GM21619 (cell line): ENCODE results near the gene MPPE1.

ENCODE experiments used
- ATAC-seq: cut with Tn5 transposase; IDR thresholded peaks from one replicate; pipeline ENCODE4 v1.9.1; 2021; ENCODE audit not compliant: unreplicated experiment

Gene MPPE1

DNA sequence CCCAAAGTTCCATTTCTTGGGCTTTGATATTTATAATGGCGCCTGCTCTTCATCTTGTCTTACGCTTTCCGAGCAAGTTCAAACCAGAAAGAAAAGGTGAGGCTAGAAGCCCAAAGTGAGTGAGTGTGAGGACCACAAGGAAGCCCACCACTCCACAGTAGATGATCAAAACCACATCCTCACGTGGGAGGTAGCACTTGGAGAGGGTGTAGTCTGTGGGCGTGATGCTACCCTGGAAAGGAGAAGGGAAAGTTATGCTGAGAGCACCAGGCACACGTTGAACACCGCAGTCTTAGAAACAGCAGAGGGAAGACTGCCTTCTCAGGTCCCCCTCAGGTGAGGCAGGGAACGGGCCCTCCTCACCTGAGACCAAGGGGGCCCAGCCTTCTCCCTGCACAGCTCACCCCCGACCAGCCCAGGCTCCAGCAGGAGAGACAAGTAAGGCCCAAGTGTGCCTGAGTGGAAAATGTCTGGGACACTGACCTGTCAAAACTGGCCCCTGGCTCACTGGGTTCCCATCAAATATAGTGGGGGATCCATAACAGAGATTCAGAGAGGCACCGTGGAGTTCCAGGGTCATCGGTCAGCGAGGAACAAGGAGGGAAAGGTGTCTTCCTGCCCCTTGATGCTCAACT, 23.6 kb downstream of the MPPE1 start:
- no peak for ATAC-seq

DNA sequence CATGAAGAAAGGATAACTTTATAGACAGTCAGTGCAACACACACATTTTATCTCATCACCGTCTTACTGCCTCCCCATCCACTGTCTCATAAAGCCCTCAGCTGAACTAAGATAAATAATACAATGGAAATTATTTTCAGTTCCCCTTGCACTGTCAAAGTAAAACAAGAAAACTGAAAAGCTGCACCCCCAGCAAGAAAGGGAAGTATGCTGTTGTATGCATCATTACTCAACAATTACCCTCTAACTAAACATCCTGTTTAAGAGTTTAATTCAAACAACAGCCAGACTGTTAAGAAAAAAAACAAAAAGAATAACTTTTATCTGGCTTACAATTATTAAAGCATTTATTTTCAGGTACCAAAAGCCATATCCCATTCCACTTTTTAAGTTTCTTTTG, 25.0 kb downstream of the MPPE1 start:
- peak; percentile 86 for ATAC-seq

DNA sequence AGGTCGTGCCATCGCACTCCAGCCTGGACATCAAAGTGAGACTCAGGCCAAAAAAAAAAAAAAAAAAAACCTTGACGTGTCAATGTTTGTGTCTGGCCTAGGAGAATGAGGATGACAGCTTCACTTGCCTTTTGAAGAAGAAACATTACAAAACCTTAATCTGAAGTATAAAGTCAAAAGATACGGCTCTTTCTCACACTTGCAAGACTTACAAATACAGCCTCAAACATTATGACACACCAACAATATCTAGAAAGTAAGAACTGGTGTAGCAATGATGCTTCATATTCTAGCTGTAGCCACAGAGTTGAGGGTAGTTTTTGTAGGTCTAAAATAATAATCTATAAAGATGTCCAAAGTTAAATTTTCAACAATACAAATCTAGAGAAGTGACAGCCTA, 25.5 kb downstream of the MPPE1 start:
- no peak for ATAC-seq

DNA sequence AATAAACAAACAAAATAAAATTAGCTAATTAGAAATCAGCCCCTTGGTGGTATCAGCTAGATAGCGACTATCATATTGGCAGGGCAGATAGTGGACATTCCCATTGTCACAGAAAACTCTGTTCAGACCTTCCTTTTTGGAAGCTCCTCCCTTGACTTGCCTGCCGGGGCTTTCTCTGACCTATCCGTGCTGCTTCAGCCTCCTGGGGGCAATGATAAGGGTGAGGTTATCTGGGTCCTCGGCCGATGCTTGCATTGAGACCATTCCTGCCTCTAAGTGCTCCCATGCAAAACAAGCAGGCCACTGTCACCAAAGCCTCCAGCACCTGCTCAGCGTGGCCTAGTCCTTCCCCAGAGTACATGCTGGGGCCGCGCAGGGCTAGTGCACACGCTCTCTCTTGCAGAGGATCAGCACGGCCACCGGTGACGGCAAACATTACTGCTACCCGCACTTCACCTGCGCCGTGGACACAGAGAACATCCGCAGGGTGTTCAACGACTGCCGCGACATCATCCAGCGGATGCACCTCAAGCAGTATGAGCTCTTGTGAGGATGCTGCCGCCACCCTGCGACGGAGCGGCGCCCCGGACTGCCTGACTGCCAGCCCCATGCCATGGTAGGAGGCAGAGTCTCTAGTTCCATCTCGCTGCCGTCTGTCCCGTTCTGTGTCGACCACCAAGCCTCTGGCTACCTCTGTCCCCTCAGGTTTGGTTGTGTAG, 27.4 kb downstream of the MPPE1 start:
- ATAC-seq, result no peak

DNA sequence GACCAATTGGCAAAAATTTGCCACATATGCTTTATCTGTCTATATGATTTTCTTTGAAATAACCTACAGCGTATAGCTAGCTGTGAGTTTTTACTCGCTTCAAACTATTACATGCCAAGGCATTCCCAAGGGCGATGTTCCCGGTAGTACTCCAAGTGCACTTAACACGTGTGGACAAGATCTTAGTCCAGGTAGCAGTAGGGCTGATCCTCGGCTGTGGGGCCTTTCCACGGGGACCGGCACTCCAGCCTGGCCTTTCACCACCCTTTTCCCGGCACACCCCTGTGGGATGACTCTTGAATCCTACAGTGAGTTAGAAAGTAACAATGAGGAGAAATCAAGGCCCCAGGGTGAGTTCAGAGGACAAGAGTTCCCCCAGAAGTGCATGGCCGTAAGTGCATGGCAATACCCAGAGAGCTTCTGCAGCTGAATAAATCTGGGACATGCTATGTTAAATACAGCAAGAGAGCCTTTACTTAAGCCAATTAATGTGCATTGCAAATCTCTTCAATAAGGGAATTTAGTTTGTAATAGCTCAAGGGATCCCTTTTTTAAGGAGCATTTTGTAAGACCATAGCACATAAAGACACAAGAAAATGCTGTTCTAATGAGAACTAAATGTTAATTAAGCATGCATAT, 30.5 kb downstream of the MPPE1 start:
- no peak for ATAC-seq

DNA sequence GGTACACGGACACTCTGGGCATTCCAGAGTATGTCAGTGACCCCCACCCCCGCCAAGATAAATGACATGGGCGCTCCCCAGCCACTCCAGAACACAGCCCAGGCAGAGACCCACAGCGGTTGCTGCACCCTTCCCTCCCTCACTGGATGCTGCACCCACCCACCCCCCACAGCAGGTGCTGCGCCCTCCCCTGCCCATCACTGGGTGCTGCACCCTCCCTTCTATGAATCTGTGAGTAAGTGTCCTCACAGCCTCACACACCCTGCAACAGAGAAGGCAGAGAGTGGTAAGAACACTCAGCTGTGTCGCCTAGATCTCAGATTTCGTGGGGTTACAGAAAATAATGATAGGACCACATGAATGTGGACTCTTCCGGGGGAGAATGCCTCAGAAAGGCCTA, 33.4 kb downstream of the MPPE1 start:
- ATAC-seq, result no peak

DNA sequence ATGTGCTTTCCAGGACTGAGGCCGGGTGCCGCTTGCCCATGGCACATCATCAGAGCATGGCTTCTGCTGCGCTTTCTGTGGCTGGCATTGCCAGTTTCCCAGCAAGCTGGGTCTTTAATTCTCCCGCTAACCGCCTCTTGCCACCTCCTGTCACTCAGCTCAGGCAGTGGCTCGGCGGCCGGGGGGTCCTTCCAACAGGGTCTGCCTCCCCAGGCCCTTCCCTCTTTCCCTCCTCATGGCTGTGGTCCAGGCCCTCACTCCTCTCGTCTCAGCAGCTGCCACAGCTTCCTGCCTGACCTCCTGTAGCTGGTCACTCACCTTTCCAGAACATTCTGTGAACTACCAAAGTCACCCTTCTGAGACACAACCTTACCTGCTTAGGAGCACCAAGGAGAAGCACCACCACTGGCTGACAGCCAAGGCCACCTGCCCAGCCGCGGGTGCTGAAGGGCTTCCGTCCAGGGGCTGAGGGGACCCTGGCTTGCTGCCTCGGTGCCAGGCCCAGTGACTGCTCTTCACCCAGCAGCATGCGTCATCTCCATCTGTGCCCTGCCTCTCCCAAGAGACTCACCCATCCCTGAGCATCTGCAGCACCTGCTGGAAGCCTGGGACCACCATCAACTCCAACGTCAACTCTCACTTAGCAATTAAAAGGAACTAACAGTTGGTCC, 34.3 kb downstream of the MPPE1 start:
- ATAC-seq, result no peak

DNA sequence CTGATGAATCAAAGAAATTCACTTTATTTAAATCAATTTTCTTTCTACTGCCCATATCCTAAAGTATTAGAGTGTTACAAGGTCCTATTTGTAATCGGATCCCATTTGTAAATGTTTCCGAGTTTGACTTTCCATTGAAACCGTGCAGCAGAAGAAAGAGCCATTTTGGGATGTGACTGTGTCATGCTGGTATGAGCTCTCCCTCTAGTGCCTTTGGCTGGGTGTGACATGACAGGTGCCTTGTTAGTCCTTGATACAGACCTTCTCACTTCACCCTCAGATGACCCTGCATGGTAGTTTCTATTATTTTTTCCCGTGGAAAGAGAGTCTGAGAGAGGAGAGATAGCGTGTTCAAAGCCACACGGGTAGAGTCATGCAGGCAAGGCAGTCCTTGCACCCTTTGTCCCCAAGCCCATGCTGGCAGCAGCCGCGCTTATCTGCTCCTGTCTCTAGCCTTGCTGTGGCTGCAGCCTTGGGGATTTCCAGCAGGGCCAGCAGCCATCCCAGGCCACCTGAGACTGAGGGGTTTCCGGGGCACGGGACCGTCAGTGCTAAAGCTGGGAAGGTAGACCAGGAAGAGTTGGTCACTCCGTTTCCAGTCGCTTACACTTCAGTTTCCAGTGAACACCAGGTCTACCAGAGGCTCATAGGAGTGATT, 35.5 kb downstream of the MPPE1 start:
- ATAC-seq, result no peak

DNA sequence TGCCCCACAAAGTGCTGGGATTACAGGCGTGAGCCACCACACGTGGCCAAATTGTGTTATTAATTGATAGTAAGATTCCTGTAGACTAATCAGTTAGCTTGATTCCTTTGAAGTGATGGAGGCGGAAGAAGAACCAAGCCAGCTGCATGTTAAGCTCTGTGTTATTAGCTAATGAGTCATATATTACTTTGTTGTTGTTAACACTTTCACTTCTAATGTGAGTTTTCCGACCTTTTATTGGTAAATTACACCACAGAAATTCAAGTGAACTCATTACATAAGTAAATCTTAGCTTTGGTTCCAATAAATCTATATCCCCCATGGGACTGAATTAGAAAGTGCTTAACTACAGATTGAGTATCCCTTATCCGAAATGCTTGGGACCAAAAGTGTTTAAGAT, 36.6 kb downstream of the MPPE1 start:
- no peak for ATAC-seq

DNA sequence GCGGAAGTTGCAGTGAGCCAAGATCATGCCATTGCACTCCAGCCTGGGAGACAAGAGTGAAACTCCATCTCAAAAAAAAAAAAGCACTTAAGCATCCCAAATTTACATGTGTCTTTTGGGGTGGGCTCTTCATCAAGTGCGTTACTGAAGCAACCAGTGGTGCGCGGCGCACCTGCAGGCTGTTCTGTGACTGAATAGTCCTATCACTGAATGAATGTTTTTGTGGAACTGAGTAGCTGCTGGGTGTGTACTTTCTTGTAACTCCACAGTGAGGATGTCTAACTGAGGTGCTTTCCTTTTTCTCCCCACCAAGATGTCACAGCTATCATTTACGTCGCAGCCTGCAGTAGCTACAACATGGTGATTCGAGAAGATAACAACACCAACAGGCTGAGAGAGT, 39.9 kb downstream of the MPPE1 start:
- no peak for ATAC-seq

DNA sequence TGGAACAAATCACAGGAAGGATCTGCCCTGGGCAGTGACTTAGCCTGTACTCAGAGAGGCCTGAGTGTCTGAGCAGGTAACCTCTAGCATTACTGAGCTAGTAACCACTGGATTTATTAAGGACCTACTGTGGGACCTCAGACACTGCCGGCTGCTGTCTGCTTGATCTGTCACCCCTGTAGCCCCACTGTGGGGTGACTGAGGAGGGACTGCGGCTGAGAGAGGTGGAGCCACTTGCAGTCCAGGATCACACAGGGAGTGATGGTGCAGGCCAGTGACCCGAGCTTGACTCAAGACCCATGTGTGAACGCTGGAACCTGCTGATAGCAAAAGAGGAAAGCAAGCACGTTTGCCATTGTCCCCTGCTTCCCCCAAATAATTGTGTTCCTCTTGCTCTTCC, 41.4 kb downstream of the MPPE1 start:
- no peak for ATAC-seq

DNA sequence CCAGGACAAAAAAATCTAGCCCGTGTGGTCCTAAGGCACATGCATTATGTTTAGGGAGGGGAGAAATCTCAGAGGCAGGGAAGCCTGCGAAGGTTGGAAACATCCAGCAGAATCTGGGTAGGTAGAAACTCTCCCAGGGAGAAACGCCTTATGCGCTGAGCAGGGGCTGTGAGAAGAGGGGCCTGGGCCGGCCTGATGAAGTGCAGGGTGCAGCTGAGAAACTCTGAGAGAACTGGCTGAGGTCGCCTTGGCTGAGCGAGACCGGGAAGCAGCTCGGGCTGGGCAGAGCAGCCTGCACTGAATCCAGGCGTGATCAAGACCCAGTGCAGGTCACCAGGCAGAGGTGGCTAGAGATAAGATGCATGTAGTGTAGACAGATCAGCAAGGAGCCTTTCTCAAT, 41.8 kb downstream of the MPPE1 start:
- no peak for ATAC-seq

DNA sequence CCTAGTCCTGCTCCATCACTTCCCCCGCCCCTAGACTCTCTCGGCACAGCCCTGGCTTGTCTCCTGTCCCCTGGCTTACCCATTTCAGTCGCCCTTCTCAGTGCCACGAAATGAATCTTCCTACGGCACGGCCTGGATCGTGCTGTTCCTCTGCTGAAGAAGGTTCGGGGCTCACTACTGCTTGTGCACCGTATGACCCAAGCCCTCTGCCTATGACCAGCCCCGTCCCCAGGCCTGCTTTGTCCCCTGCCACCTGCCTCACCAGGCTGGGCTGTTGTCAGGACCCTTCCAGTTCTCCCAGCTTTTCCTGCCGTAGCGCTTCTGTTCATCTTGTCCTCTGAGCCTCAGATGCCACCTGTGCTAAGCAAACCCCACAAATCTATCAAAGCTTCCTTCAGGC, 43.0 kb downstream of the MPPE1 start:
- no peak for ATAC-seq

DNA sequence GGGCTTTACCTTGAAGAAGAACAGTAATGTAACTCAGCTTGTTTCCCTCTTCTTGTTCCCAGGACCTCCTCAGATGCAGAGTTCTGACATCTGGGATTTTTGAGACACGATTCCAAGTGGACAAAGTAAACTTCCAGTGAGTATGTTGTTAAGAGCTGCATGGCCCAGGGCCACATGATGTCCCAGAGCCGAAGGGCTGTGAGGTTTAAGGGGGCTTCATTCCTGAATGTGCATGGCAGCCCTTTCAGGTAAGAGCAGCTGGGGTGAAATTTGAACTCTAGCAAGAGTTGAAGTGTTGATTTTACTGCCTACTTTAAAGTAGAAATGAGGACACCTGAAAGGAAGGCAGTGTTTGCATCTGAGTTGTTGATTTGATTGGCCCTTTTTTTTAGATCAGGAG, 43.6 kb downstream of the MPPE1 start:
- no peak for ATAC-seq

DNA sequence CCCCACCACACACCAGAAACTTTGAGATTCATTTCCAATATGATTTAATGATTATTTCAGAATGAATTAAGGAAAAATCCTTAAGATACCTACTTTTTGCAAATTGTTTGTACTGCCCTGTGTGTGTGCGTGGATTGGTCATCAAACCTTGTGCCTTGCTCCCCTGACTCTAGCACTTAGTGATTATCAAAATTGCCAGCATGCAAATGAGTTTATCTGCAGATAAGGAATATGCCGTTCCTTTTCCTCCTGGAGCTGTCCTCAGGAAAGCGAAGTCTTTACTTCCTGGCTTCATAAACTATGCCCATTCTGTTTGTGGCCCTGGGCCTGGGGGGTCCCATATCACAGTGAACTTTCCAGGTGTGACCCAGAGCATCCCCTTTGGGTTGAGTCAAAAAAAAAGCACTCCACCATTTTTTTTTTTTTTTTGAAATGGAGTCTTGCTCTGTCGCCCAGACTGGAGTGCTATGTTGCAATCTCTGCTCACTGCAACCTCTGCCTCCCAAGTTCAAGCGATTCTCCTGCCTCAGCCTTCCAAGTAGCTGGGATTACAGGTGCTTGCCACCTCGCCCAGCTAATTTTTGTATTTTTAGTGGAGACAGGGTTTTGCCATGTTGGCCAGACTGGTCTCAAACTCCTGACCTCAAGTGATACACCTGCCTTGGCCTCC, 45.5 kb downstream of the MPPE1 start:
- ATAC-seq, result no peak

DNA sequence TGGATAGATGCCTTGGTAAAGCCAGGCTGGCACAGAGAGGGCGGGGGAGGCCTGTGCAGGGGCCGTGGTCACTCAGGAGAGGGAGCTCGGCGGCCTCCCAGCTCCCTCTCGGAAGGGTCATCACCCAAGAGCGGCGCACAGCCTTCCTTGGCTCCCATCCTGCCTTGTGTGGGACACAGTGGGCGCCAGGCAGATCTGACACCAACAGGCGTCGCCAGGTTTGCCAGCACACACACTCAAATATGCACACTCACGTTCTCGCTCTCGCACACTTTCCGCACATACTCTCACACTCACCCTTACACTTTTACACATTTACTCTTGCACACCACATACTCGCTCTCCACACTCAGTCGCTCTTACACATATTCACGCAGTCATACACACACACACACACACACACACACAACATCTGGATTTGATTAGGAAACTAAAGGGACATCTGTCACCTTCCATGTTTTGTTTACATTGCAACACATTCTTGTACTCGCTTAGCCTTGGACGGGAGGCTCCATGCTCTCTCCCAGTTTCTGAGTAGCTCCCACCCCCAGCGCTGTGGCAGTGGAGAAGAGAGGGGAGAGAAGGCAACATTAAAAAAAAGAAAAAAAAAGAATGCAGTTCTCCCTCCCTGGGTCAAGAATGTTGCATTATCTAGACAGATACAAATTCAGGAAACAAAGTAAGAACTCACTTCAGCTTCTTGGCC, 46.4 kb downstream of the MPPE1 start:
- no peak for ATAC-seq

DNA sequence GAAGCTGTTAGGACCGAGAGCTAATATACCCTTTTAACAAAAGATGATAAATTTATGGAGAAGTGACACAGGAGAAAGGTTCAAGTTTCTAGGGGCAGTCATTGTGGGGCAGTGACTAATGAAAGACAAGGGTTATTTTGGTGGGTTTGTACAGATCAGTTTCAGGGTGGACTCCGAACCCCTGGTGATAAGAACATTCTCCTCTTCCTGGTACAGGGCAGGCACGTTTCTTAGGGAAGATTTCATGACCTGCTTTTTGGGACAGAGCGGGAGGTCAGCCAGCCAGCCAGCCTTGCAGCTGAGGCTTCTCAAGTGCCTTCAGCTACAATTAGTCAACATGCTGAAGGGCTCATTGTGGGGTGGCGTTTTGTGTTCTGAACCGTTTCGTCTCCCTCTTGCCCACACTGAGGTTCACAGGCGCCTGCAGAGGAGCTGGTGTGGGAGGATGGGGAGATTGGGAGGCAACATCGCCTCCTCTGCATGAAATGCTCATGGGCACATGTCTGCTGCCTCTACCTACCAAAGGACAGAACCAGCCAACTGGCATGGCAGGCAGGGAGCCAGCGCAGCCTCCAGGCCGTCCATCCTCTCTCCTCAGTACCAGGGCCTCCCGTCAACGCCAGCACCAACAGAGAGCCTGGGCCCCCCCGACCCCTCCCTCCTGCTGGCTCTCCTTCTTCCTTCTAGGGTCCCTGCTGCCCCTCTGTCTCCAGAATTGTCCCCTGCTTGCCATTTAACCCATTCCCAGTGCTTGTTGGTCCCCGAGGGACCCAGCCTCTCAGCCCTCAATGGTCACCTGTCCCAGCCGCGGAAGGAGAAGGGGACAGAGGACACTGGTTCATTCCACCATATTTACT, 47.3 kb downstream of the MPPE1 start:
- ATAC-seq, result no peak

DNA sequence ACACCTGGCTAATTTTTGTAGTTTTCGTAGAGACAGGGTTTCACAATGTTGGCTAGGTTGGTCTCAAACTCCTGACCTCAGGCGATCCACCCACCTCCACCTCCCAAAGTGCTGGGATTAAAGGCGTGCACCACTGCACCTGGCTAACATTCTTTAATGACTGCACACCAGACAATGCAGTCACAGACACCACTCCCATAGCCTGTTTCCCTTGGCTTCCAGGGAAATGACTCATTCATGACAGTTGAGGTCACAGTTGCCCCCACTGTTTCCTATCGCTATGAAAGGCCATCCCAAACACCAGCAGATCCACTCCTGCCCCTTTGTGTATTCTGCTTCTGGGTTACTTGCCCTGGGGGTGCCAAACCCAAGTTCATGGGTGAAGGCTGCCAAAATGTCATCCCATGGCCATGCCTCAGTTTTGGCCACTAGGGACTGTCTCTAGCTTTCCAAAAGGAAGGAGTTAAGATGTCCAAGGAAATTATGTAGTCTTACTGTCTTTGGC, 48.2 kb downstream of the MPPE1 start:
- no peak for ATAC-seq

DNA sequence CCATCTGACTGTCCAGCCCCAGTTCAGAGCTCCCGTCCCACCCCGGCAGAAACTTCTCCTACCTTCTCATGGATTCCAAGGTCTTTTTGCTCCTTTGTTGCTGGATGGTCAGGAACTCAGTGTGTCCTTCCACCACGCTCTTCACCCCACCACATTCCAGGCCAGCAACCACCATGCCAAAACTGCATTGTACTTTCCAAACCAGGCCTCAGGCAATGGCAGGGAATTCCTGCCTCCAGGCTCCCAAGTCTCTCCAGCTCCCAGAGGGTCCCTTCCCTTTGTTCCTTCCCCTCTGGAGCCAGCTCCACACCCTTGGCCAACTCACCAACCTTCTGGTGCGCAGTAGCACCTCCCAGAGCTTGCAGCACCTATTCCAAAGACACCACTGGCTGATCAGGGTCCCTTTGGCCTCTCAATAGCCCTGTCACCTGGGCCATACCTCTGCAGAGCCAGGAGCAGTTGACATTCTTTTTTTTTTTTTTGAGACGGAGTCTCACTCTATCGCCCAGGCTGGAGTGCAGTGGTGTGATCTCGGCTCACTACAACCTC, 48.8 kb downstream of the MPPE1 start:
- ATAC-seq, result no peak
